Large intestine (tissue), 3 donors: ENCODE measurements around the gene KIF2C. TPM values are rescaled to one million over a fixed set of nuclear protein-coding genes. Genes with fewer than 3 reads are reported as not detected.
A peak's percentile ranks its signal among the peaks of the same experiment; 100 is the strongest.
"Not testable (repeated sequence)": the region's sequence is repeated elsewhere in the genome, so short reads cannot be mapped to it uniquely, and the experiment has no call there.

Source experiments
- DNase-seq, 2 donors: peaks; one replicate each; pipeline versions ENCODE4 v3.0.0 to v3.0.0-alpha.2; 2013
- H3K27ac ChIP-seq: one replicate; pipeline ENCODE4 v1.5.1; 2013; ENCODE audit warnings: low read length
- H3K27me3 ChIP-seq: 2 replicates; pipeline ENCODE4 v1.6.1; 2013; ENCODE audit warnings: low read length; ENCODE audit not compliant: control insufficient read depth, insufficient read depth
- H3K36me3 ChIP-seq: 2 replicates; pipeline ENCODE4 v1.6.1; 2013; ENCODE audit warnings: low read length; ENCODE audit not compliant: control insufficient read depth, insufficient read depth
- H3K4me1 ChIP-seq: one replicate; pipeline ENCODE4 v1.6.1; 2013; ENCODE audit warnings: low read length; ENCODE audit not compliant: control insufficient read depth, insufficient read depth
- H3K4me3 ChIP-seq: one replicate; pipeline ENCODE4 v1.5.1; 2013; ENCODE audit warnings: low read length
- H3K9me3 ChIP-seq: one replicate; pipeline ENCODE4 v1.6.1; 2013; ENCODE audit warnings: mild to moderate bottlenecking, low read depth, low read length, moderate library complexity; ENCODE audit not compliant: control insufficient read depth
- whole genome bisulfite sequencing: methylation state at CpG from one replicate; pipeline ENCODE4 v1.1.5; 2013; ENCODE audit warnings: low lambda C conversion rate; ENCODE audit not compliant: insufficient coverage; 5-methylcytosine and 5-hydroxymethylcytosine counted together
- polyA plus RNA-seq: library from polyadenylated mRNA; unstranded; fragments of 120-200 nt; gene quantifications from one replicate; pipeline ENCODE4 v1.2.1, GENCODE V29; 2013

KIF2C gene
- polyA plus RNA-seq, 1 donor: 10.9 TPM

GRCh38 chr1:44730741-44731512, 8.7 kb upstream of the KIF2C start, which contains the start of gene RNU5D-1:
RNU5D-1 (minus strand) TSS chr1:44731170.
- H3K4me1 ChIP-seq: peaks cover 2% of the 10 kb centered on the region
- H3K27ac ChIP-seq: peak within 1 kb of the TSS; percentile 92
- peak within 1 kb of the TSS; percentile 20 for H3K4me3 ChIP-seq
- H3K36me3 ChIP-seq: no peaks in the 10 kb centered on the region
- DNase-seq: peak; percentile 91 to 94
- H3K27me3 ChIP-seq: no peaks in the 10 kb centered on the region
- H3K9me3 ChIP-seq: no peaks in the 10 kb centered on the region
- WGBS: 0% methylated on average over 3 of the region's 19 CpGs

DNA sequence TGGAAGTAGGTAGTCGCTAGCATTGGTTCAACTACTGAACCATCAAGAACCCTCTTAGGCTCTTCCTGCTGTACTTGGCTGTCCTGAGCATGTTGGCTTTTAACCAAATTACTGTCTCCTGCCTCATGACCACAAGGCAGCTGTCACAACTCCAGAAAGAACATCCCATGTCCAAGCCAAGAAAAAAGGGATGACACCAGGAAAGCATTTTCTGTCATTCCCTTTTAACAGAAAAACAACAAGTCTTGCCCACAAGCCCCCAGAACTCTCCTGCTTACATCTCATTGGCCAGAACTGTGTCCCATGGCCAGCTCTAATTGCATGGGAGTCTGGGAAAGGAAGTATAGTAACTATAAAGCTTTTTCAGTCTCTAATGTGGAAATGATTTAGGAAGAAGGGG, 6.3 kb upstream of the KIF2C start:
- no peak overlapping the region for H3K27ac ChIP-seq
- H3K36me3 ChIP-seq: no peaks in the 10 kb centered on the region
- H3K9me3 ChIP-seq: peaks cover 5% of the 10 kb centered on the region
- no peaks in the 10 kb centered on the region for H3K27me3 ChIP-seq
- no CpG with 5 or more reads among the region's 1 CpG for WGBS
- no peak overlapping the region for H3K4me3 ChIP-seq
- DNase-seq: peak in 1 of 2 donors; percentile 40
- peaks cover 2% of the 10 kb centered on the region for H3K4me1 ChIP-seq

DNA sequence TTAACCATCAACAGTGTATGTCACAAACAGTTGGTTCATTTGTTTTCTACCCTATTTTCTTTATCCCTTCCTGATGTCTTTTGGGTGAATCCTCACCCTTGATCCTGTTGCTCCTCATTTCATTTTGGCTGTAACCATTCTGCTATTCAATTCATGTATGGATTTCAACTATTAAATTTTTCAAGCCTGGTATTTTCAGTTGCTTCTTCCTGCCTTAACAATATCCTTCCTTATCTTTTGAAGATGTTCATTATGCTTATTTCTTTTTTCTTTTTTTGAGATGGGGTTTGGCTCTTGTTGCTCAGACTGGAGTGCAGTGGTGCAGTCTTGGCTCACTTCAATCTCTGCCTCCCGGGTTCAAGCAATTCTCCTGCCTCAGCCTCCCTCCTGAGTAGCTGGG, 5.9 kb upstream of the KIF2C start:
- Histone ChIP-seq H3K27me3 (no peaks in the 10 kb centered on the region), H3K4me3 (no peak overlapping the region), H3K27ac (no peak overlapping the region), H3K4me1 (peaks cover 2% of the 10 kb centered on the region), H3K36me3 (no peaks in the 10 kb centered on the region), H3K9me3 (peaks cover 9% of the 10 kb centered on the region)
- no CpG with 5 or more reads among the region's 1 CpG for WGBS
- DNase-seq: no peak

DNA sequence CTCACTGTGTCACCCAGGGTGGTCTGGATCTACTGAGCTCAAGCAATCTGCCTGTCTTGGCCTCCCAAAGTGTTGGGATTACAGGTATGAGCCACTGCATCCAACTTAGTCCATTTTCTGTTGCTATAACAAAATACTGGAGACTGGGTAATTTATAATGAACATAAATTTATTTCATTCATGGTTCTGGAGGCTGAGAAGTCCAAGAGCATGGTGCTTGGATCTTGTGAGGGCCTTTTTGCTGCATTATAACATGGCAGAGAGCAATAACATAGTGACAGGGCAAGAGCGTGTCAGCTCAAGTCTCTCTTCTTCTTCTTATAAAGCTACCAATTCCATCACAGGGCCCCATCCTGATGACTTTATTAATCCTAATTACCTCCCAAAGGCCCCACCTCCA, 3.6 kb upstream of the KIF2C start:
- Histone ChIP-seq H3K4me3 (no peak overlapping the region), H3K27me3 (no peaks in the 10 kb centered on the region), H3K36me3 (no peaks in the 10 kb centered on the region), H3K9me3 (peaks cover 9% of the 10 kb centered on the region), H3K27ac (no peak overlapping the region), H3K4me1 (peaks cover 8% of the 10 kb centered on the region)
- WGBS: 100% methylated on average over 1 of the region's 1 CpG
- no peak for DNase-seq

GRCh38 chr1:44738953-44739306, 707 bp upstream of the KIF2C start:
- DNase-seq, H3K4me1 ChIP-seq, H3K36me3 ChIP-seq, H3K9me3 ChIP-seq, H3K27me3 ChIP-seq: not testable (repeated sequence)
- WGBS: no CpG with 5 or more reads among the region's 1 CpG
- H3K4me3 ChIP-seq: peak overlapping the region; percentile 59
- peak overlapping the region; percentile 79 for H3K27ac ChIP-seq

DNA sequence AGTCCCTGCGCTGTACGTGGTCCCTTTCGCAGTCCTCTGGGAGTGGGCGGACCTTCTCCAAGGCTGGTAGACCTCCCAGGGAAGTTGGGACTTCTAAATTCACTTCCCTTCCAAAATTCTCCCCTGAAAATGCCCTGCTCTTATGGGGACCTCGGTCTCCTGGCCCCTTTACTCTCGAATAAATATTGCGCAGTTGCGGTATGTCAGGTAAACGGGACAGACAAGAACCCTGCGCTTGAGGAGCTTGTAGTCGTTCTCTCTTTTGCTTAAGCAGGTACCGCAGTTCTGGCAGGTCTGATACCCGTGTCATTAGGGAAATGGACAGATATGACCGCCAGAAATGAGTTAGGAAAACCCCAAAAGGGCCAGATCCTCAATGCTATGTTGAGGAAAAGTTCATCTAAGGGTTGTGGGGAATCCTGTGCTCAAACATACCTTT, 561 bp downstream of the KIF2C start:
- Histone ChIP-seq H3K4me1 (peaks cover 5% of the 10 kb centered on the region), H3K27ac (no peak overlapping the region), H3K27me3 (no peaks in the 10 kb centered on the region), H3K36me3 (peaks cover 4% of the 10 kb centered on the region), H3K4me3 (peak overlapping the region; percentile 59), H3K9me3 (peaks cover 9% of the 10 kb centered on the region)
- no CpG with 5 or more reads among the region's 14 CpGs for WGBS
- DNase-seq: no peak

DNA sequence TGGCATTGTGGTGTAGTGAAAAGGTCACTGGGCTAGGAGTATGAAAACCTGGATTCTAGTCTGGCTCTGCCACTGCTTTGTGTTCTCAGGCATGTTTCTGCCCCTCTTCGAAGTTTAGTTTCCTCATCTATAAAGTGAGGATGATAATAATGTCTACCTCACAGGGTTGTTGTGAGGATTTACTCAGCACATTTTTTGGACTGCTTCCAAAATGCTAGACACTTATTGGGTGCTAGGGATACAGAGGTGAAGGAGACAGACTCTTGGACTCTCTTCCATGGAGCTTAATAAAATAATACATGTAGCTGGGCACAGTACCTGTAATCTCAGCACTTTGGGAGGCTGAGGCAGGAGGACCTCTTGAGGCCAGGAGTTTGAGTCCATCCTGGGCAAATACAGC, 3.6 kb downstream of the KIF2C start:
- H3K36me3 ChIP-seq: peaks cover 14% of the 10 kb centered on the region
- WGBS: no CpG with 5 or more reads among the region's 1 CpG
- peaks cover 5% of the 10 kb centered on the region for H3K9me3 ChIP-seq
- peaks cover 5% of the 10 kb centered on the region for H3K4me1 ChIP-seq
- no peak overlapping the region for H3K4me3 ChIP-seq
- no peaks in the 10 kb centered on the region for H3K27me3 ChIP-seq
- no peak overlapping the region for H3K27ac ChIP-seq
- no peak for DNase-seq

- no peaks in the 10 kb centered on the region for H3K4me1 ChIP-seq
- no peaks in the 10 kb centered on the region for H3K9me3 ChIP-seq
- no peak overlapping the region for H3K27ac ChIP-seq
- H3K36me3 ChIP-seq: peaks cover 14% of the 10 kb centered on the region
- DNase-seq: no peak
- H3K4me3 ChIP-seq: no peak overlapping the region
- no CpG with 5 or more reads among the region's 3 CpGs for WGBS
- H3K27me3 ChIP-seq: no peaks in the 10 kb centered on the region
Observed at GRCh38 chr1:44747878-44748277, 8.2 kb downstream of the KIF2C start.

DNA sequence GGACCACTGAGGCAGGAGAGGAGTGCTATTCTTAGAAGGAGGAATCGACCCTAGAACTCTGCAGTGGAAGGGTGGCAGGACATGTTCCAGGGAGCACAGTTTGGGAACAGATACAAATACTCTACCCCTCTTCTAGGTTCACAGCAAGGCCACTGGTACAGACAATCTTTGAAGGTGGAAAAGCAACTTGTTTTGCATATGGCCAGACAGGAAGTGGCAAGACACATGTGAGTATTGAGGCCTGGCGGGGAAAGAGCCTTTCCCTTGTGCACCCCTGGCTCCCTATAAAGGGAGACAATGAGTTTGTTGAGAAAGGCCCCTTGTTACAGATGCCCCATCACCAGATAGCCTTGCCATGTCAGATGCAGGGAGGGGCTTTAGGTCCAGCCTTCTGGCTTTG, 17.8 kb downstream of the KIF2C start:
- Histone ChIP-seq H3K27me3 (no peaks in the 10 kb centered on the region), H3K9me3 (no peaks in the 10 kb centered on the region), H3K27ac (no peak overlapping the region), H3K4me1 (no peaks in the 10 kb centered on the region), H3K4me3 (no peak overlapping the region), H3K36me3 (peaks cover 48% of the 10 kb centered on the region)
- WGBS: no CpG with 5 or more reads among the region's 2 CpGs
- DNase-seq: no peak

GRCh38 chr1:44759077-44759476, 19.4 kb downstream of the KIF2C start:
- H3K27me3 ChIP-seq: no peaks in the 10 kb centered on the region
- WGBS: no CpG with 5 or more reads among the region's 11 CpGs
- peaks cover 56% of the 10 kb centered on the region for H3K36me3 ChIP-seq

DNA sequence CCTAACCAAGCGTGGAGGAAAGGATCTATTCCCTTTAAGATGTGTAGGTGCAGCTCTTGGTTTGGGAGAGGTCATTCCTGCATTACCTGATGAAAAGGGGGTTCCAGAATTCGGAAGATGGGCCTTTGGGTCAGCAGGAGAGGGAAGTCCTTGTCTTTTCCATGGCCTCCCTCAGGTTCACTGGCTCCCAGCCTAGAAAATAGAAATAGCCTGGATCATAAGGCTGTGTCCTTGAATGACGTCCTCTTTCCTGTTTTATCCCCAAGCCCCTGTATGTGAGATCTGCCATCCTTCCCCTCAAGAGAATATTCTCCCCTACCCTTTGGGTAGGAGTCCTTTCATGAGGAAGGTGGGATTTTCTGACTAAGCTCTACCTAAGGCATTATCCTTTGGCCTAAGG, 21.2 kb downstream of the KIF2C start:
- WGBS: no CpG with 5 or more reads among the region's 3 CpGs
- Histone ChIP-seq H3K36me3 (peaks cover 51% of the 10 kb centered on the region), H3K4me1 (no peaks in the 10 kb centered on the region), H3K4me3 (no peak overlapping the region), H3K27ac (no peak overlapping the region), H3K27me3 (no peaks in the 10 kb centered on the region), H3K9me3 (no peaks in the 10 kb centered on the region)
- no peak for DNase-seq

More at GRCh38 chr1:44759077-44759476, 19.4 kb downstream of the KIF2C start:
- no peak overlapping the region for H3K27ac ChIP-seq
- H3K9me3 ChIP-seq: no peaks in the 10 kb centered on the region
- H3K4me1 ChIP-seq: no peaks in the 10 kb centered on the region
- no peak overlapping the region for H3K4me3 ChIP-seq
- no peak for DNase-seq
